Endothelial cell of umbilical vein (primary cell): ENCODE results near the gene POLA1. TPM values are rescaled to one million over a fixed set of nuclear protein-coding genes. Genes with fewer than 3 reads are reported as not detected.

Experiments used
- BruUV-seq: library from RNA; stranded (reverse); fragments of 400-500 nt; replicated peaks from 2 replicates; lab custom pipeline; 2021; lab: Mats Ljungman, UMichigan
- CTCF ChIA-PET: fragments of 300-600, 350-600 bp; sonication (Branson Sonifier 250); formaldehyde crosslinking; loops from one replicate; lab custom pipeline; 2021; ENCODE audit warnings: antibody characterized with exemption, inconsistent platforms; lab: Charles Lee
- POLR2A ChIA-PET: fragments of 300-600, 350-600 bp; sonication (Branson Sonifier 250); formaldehyde crosslinking; loops from one replicate; lab custom pipeline; 2021; ENCODE audit warnings: antibody characterized with exemption, inconsistent platforms; lab: Charles Lee
- DNase-seq: peaks from one replicate; pipeline ENCODE4 v3.0.0-alpha.2; 2011; ENCODE audit warnings: low read depth, low spot score
- FAIRE-seq: peaks from 2 replicates; lab custom pipeline; 2011; peaks lifted over from hg19 to GRCh38; lab: Jason Lieb, UNC
- H2AFZ ChIP-seq: 2 replicates; pipeline ENCODE4 v1.6.0; 2012; ENCODE audit warnings: low read depth, low read length, control low read depth, inconsistent platforms
- H3K27ac ChIP-seq: 2 replicates; pipeline ENCODE4 v1.5.1; 2011; ENCODE audit warnings: low read depth, mild to moderate bottlenecking, control low read depth, low read length, moderate library complexity; ENCODE audit not compliant: insufficient read depth
- H3K27me3 ChIP-seq, 2 experiments: 2 replicates each; pipeline versions ENCODE4 v1.6.0 to v1.6.1; 2011; ENCODE audit warnings: low read length in 2 of 2, mixed read lengths in 1 of 2; ENCODE audit not compliant: control insufficient read depth in 2 of 2, insufficient read depth in 2 of 2
- H3K36me3 ChIP-seq, 2 experiments: 2 replicates in 1 of 2; 3 replicates in 1 of 2; pipeline ENCODE4 v1.5.1; 2011; ENCODE audit warnings: low read length in 2 of 2, mild to moderate bottlenecking in 1 of 2, moderate library complexity in 1 of 2; ENCODE audit not compliant: control insufficient read depth in 2 of 2, insufficient read depth in 2 of 2; ENCODE audit errors: extremely low read depth in 1 of 2
- H3K4me1 ChIP-seq: 3 replicates; pipeline ENCODE4 v1.5.1; 2011; ENCODE audit warnings: mild to moderate bottlenecking, low read length; ENCODE audit not compliant: control insufficient read depth, insufficient read depth; ENCODE audit errors: extremely low read depth
- H3K4me2 ChIP-seq: 2 replicates; pipeline ENCODE4 v1.6.1; 2011; ENCODE audit warnings: low read length, control low read depth, mixed read lengths; ENCODE audit not compliant: insufficient read depth
- H3K4me3 ChIP-seq, 3 experiments: fragments of 200-600 bp in 1 of 3; sonication (generic), shearing (Covaris generic) in 1 of 3; replicated peaks in 1 of 3; 2 replicates each; pipeline ENCODE4 v1.5.1; 2011 to 2016; ENCODE audit warnings: control low read depth in 3 of 3, low read length in 3 of 3, mild to moderate bottlenecking in 2 of 3, inconsistent platforms in 1 of 3, low read depth in 1 of 3, moderate library complexity in 1 of 3; ENCODE audit not compliant: insufficient read depth in 1 of 3
- H3K79me2 ChIP-seq: 2 replicates; pipeline ENCODE4 v1.6.0; 2012; ENCODE audit warnings: low read length, inconsistent platforms; ENCODE audit not compliant: control insufficient read depth, insufficient read depth
- H3K9ac ChIP-seq: replicated peaks from 2 replicates; pipeline ENCODE3; 2011; ENCODE audit warnings: low read length, control low read depth; ENCODE audit not compliant: insufficient read depth; ENCODE audit errors: extremely low read depth
- H3K9me1 ChIP-seq: replicated peaks from 3 replicates; pipeline ENCODE4 v1.6.0; 2011; ENCODE audit warnings: mild to moderate bottlenecking, low read length; ENCODE audit not compliant: control insufficient read depth, insufficient read depth; ENCODE audit errors: extremely low read depth
- H3K9me3 ChIP-seq: replicated peaks from 2 replicates; pipeline ENCODE4 v1.5.1; 2012; ENCODE audit warnings: low read length, inconsistent platforms; ENCODE audit not compliant: control insufficient read depth, insufficient read depth
- H4K20me1 ChIP-seq: replicated peaks from 2 replicates; pipeline ENCODE3; 2011; ENCODE audit warnings: mild to moderate bottlenecking, low read length; ENCODE audit not compliant: control insufficient read depth, insufficient read depth; ENCODE audit errors: extremely low read depth
- CTCF ChIP-seq, 2 donors: IDR thresholded peaks; 1 replicate in 1 of 2; 2 replicates in 1 of 2; pipeline ENCODE4 v1.5.1; 2011; ENCODE audit warnings: low read length in 2 of 2, mild to moderate bottlenecking in 2 of 2, moderate library complexity in 2 of 2, control low read depth in 1 of 2, inconsistent platforms in 1 of 2, low read depth in 1 of 2; ENCODE audit not compliant: insufficient read depth in 1 of 2; ENCODE audit errors: extremely low read depth in 1 of 2
- EZH2 ChIP-seq: IDR thresholded peaks from 2 replicates; pipeline ENCODE4 v1.6.1; 2012; ENCODE audit warnings: borderline replicate concordance, low read depth, mild to moderate bottlenecking, moderate library complexity, low read length, inconsistent platforms; ENCODE audit not compliant: severe bottlenecking
- FOS ChIP-seq: IDR thresholded peaks from 2 replicates; pipeline ENCODE4 v1.6.1; 2011; ENCODE audit warnings: mild to moderate bottlenecking, low read length, moderate library complexity, borderline replicate concordance; ENCODE audit not compliant: insufficient read depth
- GATA2 ChIP-seq: IDR thresholded peaks from 2 replicates; pipeline ENCODE4 v1.7.0; 2011; ENCODE audit warnings: low read depth, mild to moderate bottlenecking, moderate library complexity, mixed read lengths, low read length; ENCODE audit not compliant: insufficient read length, insufficient read depth
- JUN ChIP-seq: IDR thresholded peaks from 2 replicates; pipeline ENCODE4 v1.6.1; 2011; ENCODE audit warnings: borderline replicate concordance, low read depth; ENCODE audit not compliant: insufficient read length, insufficient read depth
- MAX ChIP-seq: IDR thresholded peaks from 2 replicates; pipeline ENCODE4 v1.6.1; 2011; ENCODE audit not compliant: insufficient read depth, insufficient read length
- MYC ChIP-seq: IDR thresholded peaks from one replicate; pipeline ENCODE4 v1.6.1; 2011; ENCODE audit warnings: mild to moderate bottlenecking, low read depth, low read length
- POLR2A ChIP-seq: IDR thresholded peaks from 2 replicates; pipeline ENCODE4 v1.6.1; 2012; ENCODE audit warnings: low read depth, mild to moderate bottlenecking, control low read depth, low read length
- POLR2AphosphoS5 ChIP-seq: IDR thresholded peaks from 2 replicates; pipeline ENCODE4 v1.6.1; 2012; ENCODE audit warnings: low read depth, mild to moderate bottlenecking, control low read depth, low read length, moderate library complexity; ENCODE audit not compliant: insufficient read depth
- dilution Hi-C: fragments of 300-500 bp; cut with MboI; formaldehyde crosslinking; loops from one replicate; pipeline ENCODE4 v1.15.0; 2019; ENCODE audit warnings: low sequenced_read_pairs; ENCODE audit not compliant: extremely low pct_ligation_motif_present
- intact Hi-C: fragments of 100-400 bp; cut with micrococcal nuclease; formaldehyde crosslinking; loops from one replicate; pipeline ENCODE4 v1.10.0; 2022
- polyA plus RNA-seq, 4 experiments: library from polyadenylated mRNA; depleted of rRNA in 3 of 4; stranded (reverse) in 3 of 4; unstranded in 1 of 4; fragments of >200 nt; gene quantifications; 2 replicates each; pipeline versions ENCODE4 v1.2.1 to v1.2.3, GENCODE V29; 2011 to 2012; ENCODE audit warnings: missing spikeins in 1 of 4
- total RNA-seq: library from RNA; stranded (reverse); gene quantifications from 2 replicates; pipeline ENCODE4 v1.2.3, GENCODE V29; 2021

Gene POLA1
- total and polyA plus RNA-seq, 2 donors (not counting 3 experiments of a cell fraction or from before 2014, with no cell fraction given): 1.8 to 18.6 TPM

GRCh38 chrX:24982306-24982965 lies 288.7 kb downstream of the POLA1 start:
- intact Hi-C loops (no loop called here), dilution Hi-C loops (no loop called here)
- no peaks in the 10 kb centered on the region for H3K36me3 ChIP-seq
- no peaks in the 10 kb centered on the region for H3K4me1 ChIP-seq
- H3K27me3 ChIP-seq: no peaks in the 10 kb centered on the region
- no peak overlapping the region for H3K27ac ChIP-seq
- ChIA-PET POLR2A (no interaction called here), CTCF (no interaction called here)
- H3K9me3 ChIP-seq: no peaks in the 10 kb centered on the region
- H3K4me2 ChIP-seq: no peak overlapping the region
- no peaks in the 10 kb centered on the region for H3K79me2 ChIP-seq
- BruUV-seq: no TSS peak
- DNase-seq (no peak), FAIRE-seq (no peak)
- no peak overlapping the region for H2AFZ ChIP-seq
- H4K20me1 ChIP-seq: no peaks in the 10 kb centered on the region
- no peak overlapping the region for H3K4me3 ChIP-seq
- no peak overlapping the region for H3K9ac ChIP-seq
- no peak for TF ChIP-seq EZH2
- no peak for TF ChIP-seq MAX
- no peak for TF ChIP-seq FOS
- no peak for TF ChIP-seq MYC
- TF ChIP-seq GATA2: no peak
- TF ChIP-seq POLR2A: no peak
- TF ChIP-seq CTCF (IDR thresholded peaks at IDR 0.05; ENCODE audit: extremely low read depth in 1 of 2, insufficient read depth in 1 of 2, low read depth in 1 of 2, low read length in 2 of 2): no peak
- no peak for TF ChIP-seq POLR2AphosphoS5
- no peak for TF ChIP-seq JUN
- H3K9me1 ChIP-seq: no peaks in the 10 kb centered on the region
